VCaP (cell line): ENCODE data around the gene STRA8.

ENCODE experiments used
- H3K27ac ChIP-seq: fragments of 450-650 bp; 2 replicates; pipeline ENCODE4 v1.5.1; 2017
- CTCF ChIP-seq: fragments of 450-650 bp; conservative IDR thresholded peaks from 2 replicates; pipeline ENCODE4 v1.5.1; 2017; ENCODE audit warnings: mild to moderate bottlenecking, moderate library complexity

Gene STRA8

DNA sequence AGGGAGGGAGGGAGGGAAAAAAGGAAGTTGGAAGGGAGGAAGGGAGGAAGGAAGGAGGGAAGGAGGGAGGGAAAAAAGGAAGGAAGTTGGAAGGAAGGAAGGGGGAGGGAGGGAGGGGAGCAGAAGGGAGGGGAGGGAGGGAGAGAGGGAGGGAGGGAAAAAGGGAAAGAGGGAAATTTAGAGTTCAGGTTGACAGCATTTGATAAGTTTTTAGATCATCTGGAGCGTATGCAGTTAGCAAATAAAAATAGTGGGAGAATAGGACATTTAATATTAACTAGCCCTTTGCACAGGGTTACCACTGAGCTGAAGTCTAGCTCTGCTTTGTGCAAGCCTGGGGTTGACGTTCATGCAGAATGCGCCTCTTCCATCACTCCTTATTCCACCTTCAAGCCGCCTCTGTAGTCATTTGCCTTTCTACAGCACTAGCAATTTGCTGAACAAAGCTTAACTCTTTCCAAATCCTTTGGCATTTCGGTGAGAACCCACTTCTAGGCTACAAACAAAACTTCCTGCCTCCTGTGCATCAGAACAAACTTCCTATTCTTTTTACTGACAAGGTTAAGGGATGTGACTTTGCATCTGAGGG, 8.6 kb downstream of the STRA8 start:
- no peak for TF ChIP-seq CTCF
- no peak overlapping the region for H3K27ac ChIP-seq

GRCh38 chr7:135245226-135246190, 11.9 kb downstream of the STRA8 start:
- no peak for TF ChIP-seq CTCF
- H3K27ac ChIP-seq = no peak overlapping the region

GRCh38 chr7:135246191-135246825, 12.7 kb downstream of the STRA8 start:
- no peak overlapping the region for H3K27ac ChIP-seq
- no peak for TF ChIP-seq CTCF

GRCh38 chr7:135247746-135248471, 14.3 kb downstream of the STRA8 start:
- no peak overlapping the region for H3K27ac ChIP-seq
- TF ChIP-seq CTCF = no peak

DNA sequence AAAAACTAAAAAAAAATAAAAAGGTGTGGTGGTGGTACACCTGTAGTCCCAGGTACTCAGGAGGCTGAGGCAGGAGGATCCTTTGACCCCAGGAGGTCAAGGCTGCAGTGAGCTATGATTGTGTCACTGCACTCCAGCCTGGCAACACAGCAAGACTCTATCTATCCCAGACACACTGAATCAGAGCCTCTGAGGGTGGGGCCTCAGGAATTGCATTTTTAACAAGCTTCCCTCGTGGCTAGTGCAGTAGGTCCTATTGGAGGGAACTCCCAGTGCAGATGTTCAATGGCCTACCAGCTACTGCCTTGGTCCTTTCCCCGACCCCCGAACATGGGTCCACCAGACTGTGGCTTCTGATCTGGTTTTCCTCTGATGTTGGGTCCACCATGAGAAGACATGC, 14.9 kb downstream of the STRA8 start:
- no peak for TF ChIP-seq CTCF
- H3K27ac ChIP-seq = no peak overlapping the region

GRCh38 chr7:135251496-135252391, 18.1 kb downstream of the STRA8 start:
- no peak for TF ChIP-seq CTCF
- H3K27ac ChIP-seq = no peak overlapping the region
